A549 treated with ZK216348 at 1 μM for 4 hours (cell line): Measurements from ENCODE around the gene BPIFB3. TPM values are rescaled to one million over a fixed set of nuclear protein-coding genes. Genes with fewer than 3 reads are reported as not detected.

Source experiments
- total RNA-seq: library from RNA; stranded (reverse); fragments of 200-300 nt; extraction: Qiagen RNA extraction; gene quantifications from 5 replicates; pipeline ENCODE4 v1.2.3, GENCODE V29; 2022; ENCODE audit warnings: low read depth

BPIFB3 gene, protein sequence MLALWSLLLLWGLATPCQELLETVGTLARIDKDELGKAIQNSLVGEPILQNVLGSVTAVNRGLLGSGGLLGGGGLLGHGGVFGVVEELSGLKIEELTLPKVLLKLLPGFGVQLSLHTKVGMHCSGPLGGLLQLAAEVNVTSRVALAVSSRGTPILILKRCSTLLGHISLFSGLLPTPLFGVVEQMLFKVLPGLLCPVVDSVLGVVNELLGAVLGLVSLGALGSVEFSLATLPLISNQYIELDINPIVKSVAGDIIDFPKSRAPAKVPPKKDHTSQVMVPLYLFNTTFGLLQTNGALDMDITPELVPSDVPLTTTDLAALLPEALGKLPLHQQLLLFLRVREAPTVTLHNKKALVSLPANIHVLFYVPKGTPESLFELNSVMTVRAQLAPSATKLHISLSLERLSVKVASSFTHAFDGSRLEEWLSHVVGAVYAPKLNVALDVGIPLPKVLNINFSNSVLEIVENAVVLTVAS
- not detected in 5 replicates for total RNA-seq

DNA sequence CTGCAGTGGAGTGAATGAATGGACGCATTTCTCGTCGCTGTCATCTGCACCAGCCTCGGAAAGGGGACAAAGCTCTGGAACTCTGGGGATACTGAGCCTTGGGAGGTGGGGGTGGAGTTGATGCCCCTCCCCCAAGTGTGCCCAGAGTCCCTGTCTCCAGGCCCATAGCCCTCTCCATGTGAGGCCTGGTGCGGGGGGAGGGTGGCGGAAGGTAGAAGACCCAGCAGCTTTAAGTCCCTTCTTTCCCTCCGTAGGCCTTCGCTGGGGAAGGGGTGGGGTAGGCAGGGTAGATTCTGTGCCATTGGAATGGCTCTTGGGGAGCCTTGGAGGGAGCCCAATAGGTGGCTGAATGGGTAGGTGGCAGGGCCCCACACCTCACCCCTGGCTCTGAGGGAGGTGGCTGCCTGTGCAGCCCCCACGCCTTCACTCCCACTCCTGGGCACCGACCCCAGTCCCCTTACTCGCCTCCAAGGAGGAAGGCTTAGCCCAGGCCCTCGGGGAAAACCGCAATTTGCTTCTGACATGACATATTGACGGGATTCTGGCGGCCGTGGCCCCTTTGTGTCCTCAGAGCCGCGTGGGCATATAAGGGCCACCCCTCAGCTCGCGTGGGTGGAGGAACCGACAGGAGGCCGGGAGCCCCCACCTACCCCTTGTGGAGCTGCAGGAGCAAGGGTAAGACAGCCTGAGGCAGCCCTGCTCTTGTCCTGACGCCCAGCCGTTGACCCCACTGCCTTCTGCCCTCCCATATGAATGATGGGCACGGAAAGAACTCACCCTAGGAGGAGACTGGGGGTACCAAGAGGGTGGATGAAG lies at the start of gene BPIFB3:
TSS of gene BPIFB3 (plus strand) at position 613 of the 816 bp plus-strand sequence. CDS start 1,533 bp downstream, outside the sequence.

GRCh38 chr20:33004141-33004751 lies 49.5 kb upstream of the BPIFB3 start, which contains the start of gene SUN5:
SUN5 (minus strand) TSS chr20:33004433; CDS start chr20:33004340, 93 bp downstream.

DNA sequence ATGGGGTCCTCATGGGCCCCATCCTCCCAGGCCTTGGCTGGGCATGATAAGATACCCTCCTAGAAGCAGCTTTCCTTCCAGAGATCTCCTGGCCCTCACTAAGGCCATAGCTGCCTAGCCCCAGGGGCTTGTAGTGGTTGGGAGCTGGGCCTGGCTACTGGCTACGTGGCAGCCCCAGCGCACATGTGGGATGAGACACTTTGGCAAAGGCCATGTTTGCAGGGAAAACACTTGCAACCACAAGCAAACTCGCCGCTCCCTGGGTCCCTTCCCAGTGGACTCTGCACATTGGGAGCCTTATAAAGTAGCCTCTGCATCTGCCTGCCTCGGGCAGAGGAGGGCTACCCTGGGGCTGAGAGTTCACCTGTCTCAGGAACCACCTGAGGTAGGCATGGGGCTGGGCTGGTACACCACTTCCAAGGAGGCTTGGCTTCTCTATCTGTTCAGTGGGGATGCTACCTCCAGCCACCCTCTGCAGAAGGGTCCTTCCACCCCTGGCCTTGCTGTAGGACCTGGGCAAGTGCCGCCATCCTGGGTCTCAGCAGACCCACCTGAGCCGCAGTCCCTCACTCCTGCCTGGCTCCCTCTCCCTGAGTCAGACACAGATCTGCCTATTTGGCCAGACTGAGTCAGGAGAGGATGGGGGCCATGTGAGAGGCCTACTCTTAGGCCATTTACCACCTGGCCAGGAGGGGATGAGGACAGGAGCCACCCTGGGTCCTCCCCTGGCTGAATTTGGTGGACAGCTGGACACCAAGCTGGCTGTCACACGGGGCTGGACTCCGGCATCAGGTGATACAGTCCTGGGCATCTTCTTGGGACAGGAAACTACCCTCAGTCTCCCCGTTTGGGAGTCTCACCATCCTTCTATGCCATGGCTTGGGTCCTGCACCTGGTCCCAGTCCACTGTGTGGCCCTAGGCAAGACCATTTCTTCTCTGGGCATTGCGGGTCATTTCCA lies 46.0 kb upstream of the BPIFB3 start, which contains the start of gene BPIFB2:
TSS of gene BPIFB2 (plus strand) at position 329 of the 960 bp plus-strand sequence. CDS start 871 bp downstream, outside the sequence.

DNA sequence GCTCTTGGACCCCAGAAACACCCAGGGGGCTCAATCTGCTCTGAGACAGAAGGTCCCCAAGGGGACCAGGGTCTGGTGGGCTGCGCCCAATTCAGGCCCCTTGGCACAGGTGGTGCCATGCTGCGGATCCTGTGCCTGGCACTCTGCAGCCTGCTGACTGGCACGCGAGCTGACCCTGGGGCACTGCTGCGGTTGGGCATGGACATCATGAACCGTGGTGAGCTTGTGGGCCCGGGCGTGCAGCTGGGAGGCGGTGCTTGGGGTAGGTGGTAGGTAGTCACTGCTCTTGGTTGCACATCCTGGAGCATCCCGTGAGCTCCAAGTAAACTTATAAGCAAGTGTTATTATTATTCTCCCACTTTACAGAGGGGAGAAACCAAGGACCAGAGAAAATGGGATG lies 22.2 kb upstream of the BPIFB3 start, which contains the start of gene BPIFB6:
TSS of gene BPIFB6 (plus strand) at position 118 of the 400 bp plus-strand sequence. CDS start at position 118, 0 bp downstream.

DNA sequence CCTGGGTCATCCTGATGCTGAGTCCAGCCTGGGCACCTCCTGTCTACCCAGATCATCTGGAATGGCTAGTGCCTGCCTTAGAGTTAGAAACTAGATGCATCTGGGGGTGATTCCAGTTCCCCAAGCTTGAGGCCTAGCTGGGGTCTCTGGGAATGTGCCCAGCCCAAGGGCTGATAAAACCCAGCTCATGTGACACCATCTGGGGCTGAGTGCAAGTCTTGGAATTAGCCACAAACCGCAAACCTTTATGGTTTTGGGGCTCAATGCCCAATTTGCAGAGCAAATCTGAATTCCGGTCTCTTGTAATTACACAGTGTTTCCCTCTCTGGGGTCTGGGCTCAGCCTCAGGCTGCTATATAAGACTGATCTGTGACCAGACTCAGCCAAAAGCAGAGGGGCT lies 25.6 kb downstream of the BPIFB3 start, which contains the start of gene BPIFB4:
TSS of gene BPIFB4 (plus strand) at position 385 of the 400 bp plus-strand sequence. CDS start 1,884 bp downstream, outside the sequence.

Other genes starting within 250 kb of the BPIFB3 start
- 119 to 167 TPM (median 141 TPM) in 5 replicates for gene MAPRE1, start 233.9 kb upstream of the BPIFB3 start, total RNA-seq
- not detected in 5 replicates for gene EFCAB8, start 195.0 kb upstream of the BPIFB3 start, total RNA-seq
- not detected in 5 replicates for gene SUN5, start 49.5 kb upstream of the BPIFB3 start, total RNA-seq
- gene BPIFB2, start 46.2 kb upstream of the BPIFB3 start, total RNA-seq = not detected in 5 replicates
- not detected in 5 replicates for gene BPIFB6, start 22.3 kb upstream of the BPIFB3 start, total RNA-seq
- not detected in 5 replicates for gene BPIFB4, start 25.7 kb downstream of the BPIFB3 start, total RNA-seq
- not detected in 5 replicates for gene BPIFA2, start 114.3 kb downstream of the BPIFB3 start, total RNA-seq
- not detected in 5 replicates for gene BPIFA3, start 163.4 kb downstream of the BPIFB3 start, total RNA-seq
- gene BPIFA1, start 182.1 kb downstream of the BPIFB3 start, total RNA-seq = not detected in 5 replicates
- gene BPIFB1, start 229.3 kb downstream of the BPIFB3 start, total RNA-seq = 0.18 TPM in 1 of 5 replicates, not detected in the others